CD4-positive, alpha-beta T cell treated with Interleukin-15 for 1 hour (primary cell): ENCODE results near the gene PARVG.

Experiments used
- DNase-seq: peaks from one replicate; pipeline ENCODE4 v3.0.0-alpha.2; 2020

The PARVG gene

DNA sequence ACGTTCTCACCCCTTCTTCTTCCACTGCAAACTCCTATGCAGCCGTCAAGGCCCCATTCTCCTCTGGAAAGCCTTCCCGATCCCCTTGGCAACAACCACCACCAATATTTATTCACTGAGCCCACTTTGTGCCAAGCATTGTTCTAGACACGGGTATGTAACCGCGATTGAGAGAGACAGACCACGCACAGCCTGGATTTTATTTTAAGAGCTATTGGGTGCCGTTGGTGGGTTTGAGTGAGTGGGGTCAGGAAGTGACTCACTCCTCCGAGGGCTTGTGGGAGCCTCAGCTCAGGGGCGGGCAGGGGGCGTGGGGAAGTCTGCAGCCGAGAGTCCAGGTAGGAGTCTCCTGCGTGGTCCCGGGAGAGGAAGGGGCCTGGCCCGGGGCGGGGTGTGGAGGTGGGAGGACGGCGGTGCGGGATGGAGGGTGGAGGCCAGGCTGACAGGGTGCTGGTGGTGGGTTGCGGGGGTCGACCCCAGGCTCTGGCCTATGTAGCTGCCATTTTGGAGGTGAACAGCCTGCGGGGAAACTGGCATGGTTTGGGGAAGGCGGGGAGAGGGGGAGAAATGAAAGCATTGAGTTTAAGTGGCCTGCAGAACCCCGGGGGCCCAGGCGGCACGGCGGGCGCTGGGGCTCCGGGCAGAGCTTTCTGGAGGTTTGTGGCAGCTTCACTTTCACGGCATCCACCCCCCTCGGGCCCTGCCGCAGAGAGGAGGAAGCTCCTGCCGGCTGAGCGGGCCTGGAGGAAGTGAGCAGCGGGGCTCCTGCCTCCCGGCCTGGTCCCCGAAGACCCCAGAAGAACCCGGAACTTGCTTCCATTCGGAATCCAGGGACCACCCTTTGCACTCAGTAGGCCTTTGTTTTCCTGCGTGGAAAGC is 547 bp downstream of the PARVG start:
- peak; percentile 70 for DNase-seq

GRCh38 chr22:44181912-44182587 is 1.3 kb downstream of the PARVG start:
- no peak for DNase-seq

DNA sequence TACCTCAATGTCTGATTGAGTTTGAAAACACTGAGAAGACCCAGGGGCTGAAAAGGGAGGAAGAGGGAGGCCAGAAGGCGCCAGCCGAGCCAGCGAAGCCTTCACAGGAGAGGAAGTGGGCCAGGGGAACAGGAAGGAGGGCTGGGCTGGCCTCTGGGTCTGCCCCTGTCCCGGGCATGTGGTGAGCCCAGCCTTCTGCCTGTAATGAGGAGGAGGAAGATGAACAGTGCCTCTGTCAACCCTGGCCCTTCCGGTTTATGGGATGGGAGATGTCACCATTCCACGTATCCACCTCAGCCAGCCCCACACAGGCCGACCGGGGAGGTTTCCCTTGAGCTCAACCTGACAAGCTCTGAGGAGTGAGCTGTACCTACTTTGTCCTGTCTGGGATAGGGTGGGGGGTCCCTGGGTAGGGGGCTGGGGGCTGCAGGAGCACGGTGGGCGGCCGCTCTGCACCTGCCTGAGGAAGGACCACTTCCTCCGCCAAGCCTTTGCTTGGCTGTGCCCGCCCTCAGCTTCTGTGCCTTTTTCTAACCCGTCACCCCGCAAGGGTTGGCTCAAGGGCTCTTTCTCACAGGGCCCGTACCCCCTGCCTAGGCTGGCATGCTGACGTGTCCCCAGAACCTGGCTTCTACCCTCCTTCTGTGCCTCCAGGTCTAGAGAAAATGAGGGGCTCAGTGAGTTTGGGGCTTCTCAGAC is 2.0 kb downstream of the PARVG start:
- peak; percentile 77 for DNase-seq

DNA sequence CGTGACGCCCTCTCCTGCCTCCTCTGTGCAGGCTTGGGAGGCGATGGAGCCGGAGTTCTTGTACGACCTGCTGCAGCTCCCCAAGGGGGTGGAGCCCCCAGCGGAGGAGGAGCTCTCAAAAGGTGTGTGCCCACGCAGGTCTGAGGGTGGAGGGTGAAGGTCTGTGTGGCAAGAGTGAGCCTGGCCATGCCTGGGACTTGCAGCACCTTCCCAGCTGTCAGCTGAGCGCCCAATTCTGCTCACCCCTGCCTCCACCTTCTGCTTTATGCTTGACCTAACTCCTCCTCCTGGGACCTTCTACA is 2.5 kb downstream of the PARVG start:
- DNase-seq: no peak

DNA sequence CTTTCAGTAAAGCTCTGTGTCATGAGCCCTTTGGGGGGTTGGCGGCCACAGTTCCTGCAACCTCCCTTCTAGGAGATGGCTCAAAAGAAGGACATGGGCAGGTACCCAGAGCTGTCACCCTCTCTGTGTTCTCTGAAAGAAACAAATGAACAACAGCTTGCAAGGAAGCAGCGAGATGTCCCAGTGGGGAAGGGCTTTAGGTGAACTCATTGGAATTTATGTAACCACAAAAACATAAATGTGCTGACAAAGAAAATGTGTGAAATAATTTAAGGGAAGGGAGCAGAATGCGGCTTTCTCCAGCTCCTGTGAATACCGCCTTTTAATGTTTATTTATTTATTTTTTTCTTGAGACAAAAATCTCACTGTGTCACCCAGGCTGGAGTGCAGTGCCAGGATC is 3.3 kb downstream of the PARVG start:
- DNase-seq: no peak

DNA sequence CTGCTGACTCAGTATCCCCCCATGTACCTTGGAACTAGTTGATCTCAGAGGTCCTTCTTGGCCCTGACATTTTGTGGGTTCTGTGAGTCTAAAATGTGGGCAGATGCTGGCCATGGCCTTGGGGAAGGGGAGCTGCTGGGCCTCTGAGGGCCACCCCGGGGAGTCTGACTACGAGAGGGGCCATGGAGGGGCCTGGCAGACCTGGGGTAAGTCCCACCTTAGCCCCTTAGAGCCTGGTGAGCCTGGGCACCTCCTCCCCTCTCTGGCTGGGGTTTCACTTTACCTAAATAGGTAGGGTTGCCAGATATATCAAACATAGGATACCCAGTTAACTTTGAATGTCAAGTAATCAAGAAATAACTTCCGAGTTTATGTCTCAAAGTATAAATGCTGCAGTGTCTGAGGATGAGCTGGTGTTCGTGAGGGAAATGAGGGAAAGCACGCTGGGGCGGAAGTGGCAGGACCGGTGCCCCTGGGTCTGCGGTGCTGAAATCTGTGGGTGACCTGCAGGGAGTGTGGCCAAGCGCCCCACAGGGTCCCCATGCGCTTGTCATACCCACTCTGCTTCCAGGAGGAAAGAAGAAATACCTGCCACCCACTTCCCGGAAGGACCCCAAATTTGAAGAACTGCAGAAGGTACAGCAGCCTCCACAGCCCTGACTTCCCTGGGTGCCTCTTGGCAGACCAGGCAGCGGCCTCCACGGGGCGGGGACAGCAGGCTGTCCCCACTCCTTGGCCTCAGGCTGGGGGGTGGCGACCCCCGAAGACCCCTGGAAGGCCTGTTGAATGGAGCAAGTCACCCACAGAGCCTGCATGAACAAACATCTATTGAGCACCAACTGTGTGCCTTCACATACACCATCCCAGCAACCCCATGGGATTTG is 4.8 kb downstream of the PARVG start:
- no peak for DNase-seq

DNA sequence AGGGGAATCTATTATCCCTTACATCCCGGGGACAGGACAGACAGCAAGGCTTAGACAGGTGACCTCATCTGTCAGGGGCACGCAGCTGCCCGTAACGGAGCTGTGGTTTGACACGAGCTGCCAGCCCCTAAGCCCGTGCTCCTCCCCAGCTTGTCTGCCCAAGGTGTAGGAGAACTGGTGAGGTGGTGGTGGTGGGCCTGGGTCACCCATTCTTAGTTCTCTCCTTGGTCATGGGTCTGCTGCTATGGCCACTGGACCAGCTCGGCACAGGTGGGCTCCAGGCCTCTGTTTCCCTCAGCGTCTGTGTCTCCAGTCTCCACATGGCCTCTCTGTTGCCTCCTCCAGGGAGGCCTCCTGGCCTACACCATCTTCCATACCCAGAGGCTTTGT is 5.4 kb downstream of the PARVG start:
- no peak for DNase-seq

GRCh38 chr22:44186737-44187136 is 6.0 kb downstream of the PARVG start:
- no peak for DNase-seq

GRCh38 chr22:44187652-44188230 is 7.0 kb downstream of the PARVG start:
- DNase-seq: no peak

DNA sequence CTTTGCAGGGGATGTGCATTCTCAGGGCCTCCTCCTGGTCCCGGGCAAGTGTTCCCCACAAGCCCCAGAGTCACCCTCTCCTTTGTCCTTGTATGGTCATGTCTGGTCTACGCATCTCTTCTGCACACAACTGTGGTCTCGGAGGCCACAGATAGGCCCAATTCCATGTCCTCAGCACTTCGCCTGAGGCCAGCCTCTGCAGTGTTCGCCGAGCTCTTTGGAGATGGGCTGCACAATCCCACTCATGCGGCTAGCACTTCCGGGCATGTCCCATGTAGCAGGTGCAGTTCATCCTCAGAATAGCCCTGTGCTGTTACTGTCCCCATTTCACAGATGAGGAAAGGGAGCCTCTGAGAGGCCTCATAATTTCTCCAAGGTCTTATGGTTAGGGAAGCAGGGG is 7.6 kb downstream of the PARVG start:
- no peak for DNase-seq

DNA sequence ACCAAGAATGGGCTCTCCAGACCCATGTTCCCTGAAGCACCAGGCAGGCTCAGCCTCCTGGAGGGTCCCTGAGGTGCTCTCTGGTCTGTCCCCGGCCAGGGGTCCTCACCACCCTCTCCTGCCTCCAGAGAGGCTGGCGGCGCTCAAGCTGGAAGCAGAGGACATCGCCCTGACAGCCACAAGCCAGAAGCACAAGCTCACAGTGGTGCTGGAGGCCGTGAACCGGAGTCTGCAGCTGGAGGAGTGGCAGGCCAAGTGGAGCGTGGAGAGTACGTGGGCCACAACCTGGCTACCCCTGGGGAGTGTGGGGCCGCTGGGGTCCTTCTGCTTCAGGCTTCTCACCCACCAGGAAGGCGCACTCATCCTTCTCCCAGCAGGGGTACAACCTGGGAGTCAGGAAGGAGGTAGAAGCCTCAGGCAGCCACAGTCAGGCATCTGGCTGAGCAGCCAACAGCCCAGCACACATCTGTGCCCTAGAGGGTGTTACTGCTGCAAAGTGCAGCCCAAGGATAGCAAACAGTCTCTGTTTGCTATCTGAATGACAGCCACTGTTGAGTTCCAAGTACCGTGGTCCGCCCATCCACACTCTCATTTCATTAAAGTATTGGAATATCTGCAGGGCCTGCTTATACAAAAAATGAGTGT is 8.4 kb downstream of the PARVG start:
- DNase-seq: no peak

- no peak for DNase-seq
Measured at GRCh38 chr22:44190381-44190976, 9.8 kb downstream of the PARVG start.

DNA sequence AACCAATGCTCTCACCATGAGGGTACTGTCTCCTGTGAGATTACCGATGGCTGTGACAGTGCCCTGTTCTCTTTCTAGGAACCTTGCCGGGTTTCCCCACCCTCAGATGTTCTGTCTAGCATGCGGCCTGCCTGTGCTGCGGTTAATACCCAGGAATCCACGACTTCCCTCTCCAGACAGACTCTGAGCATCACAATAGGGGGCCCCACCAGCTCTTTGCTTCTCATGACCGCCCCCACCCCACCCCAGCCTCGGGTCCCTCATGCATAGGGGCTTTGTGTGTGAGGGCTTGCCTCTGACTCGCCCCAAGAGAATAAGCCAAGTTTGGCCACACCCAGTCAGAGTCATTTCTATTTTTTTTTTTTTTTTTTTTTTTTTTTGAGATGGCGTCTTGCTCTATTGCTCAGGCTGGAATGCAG is 10.3 kb downstream of the PARVG start:
- DNase-seq: peak; percentile 46

GRCh38 chr22:44192098-44192815 is 11.5 kb downstream of the PARVG start:
- DNase-seq: peak; percentile 65

- no peak for DNase-seq
Measured at GRCh38 chr22:44192816-44193534, 12.2 kb downstream of the PARVG start.

DNA sequence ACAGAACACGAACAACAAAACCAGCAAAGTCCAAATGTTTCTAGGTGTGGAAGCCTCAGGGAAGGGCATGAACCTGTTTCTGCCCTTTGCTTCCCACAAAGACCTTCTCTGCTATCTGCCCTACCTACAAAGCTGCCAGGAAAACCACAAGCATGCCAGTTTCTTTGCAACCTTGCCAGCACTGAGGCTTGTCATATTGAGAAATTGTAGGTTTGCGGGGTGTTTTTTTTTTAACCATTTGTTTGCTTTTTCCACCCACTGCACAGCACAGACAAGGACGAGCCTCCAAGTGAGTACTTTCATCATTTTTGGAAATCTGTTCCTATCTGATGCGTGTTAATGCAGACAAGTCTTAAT is 12.8 kb downstream of the PARVG start:
- no peak for DNase-seq

GRCh38 chr22:44194569-44194968 is 13.8 kb downstream of the PARVG start:
- DNase-seq: no peak

DNA sequence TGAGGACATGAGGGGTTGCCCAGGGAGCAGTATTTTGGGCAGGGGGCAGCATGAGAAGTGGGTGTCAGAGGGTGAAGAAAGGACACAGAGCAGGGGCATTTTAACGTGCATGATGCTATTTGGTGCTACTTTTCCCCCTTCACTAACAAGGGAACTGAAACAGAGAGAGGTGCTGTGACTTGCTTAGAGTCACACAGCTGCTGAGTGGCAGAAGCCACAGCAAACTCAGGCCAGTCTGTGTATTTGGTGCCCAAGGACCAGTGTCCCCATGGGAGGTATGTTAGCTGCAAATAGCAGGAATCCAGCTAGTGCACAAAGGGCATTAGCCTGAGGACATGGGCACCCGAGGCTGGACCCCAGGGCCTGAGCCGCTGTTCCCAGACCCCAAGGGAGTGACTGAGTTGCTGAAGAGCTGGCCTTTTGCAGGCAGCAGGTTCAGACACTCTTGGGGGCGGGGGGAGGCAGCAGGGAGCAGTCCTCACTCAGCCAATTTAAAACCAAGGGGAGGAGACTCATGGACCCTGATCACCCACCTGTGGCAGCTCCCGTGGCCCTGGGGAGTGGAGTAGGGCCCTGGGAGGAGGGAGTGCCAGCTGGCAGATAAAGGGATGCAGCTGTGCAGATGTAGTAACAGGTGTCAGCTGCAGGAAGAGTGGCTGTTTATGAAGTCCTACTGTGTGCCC is 14.6 kb downstream of the PARVG start:
- DNase-seq: no peak

- no peak for DNase-seq
Measured at GRCh38 chr22:44196241-44196640, 15.5 kb downstream of the PARVG start.

- DNase-seq: no peak
Measured at GRCh38 chr22:44196731-44197131, 16.0 kb downstream of the PARVG start.
